HG02884 (cell line): Measurements from ENCODE around the gene MCC.
"Not testable (repeated sequence)": the region's sequence is repeated elsewhere in the genome, so short reads cannot be mapped to it uniquely, and the experiment has no call there.

Source experiments
- ATAC-seq: cut with Tn5 transposase; IDR thresholded peaks from one replicate; pipeline ENCODE4 v1.9.1; 2021; ENCODE audit warnings: mild to moderate bottlenecking, moderate library complexity; ENCODE audit not compliant: unreplicated experiment

Gene MCC

DNA sequence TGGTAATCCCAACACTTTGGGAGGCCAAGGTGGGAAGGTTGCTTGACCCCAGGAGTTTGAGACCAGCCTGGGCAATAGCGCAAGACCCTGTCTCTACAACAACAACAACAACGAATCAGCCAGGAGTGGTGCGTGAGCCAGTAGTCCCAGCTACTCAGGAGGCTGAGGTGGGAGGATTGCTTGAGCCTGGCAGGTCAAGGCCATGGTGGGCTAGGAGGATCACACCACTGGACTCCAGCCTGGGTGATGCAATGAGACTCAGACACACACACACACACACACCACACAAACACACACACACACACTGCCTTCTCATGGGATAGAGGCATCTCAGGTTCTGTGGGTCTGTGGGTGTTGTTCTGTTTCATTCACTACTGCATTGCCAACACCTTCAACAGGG is 396.6 kb downstream of the MCC start:
- ATAC-seq, result no peak

DNA sequence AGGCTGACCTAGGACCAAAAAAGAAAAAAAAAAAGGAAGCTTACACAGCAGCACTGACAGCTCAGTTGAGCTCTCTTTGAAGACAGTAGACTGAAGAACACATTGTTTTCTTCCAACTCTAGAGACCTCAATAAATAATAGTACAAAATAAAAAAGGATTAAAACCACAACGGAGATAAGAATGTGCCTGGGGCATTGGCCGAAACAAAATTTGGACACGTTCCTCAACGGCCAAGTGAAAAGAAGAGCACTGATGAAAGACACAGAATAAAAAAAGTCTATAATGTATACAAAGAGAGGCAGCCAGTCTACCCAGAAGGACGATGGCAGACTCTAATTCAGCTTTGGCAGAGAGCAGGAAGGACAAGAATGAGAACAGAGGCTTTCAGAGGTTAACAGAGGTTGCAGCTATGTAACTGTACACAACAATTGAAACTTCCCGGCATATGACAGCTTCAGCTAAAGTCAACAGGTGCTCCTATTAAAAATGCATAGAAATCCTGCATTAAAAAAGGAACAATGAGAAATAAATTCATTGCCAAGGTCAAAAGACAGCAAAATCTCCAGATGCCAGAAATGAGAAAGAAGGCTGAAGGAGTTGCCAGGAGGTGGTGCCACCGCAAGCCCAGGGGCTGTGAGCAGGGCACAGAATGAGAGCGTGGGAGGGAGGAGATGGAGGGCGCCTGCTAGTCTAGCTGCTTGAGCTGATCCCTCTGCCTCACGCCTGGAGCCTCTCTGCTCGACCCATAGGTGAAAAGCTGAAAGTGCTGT is 397.7 kb downstream of the MCC start:
- ATAC-seq, result no peak

GRCh38 chr5:113089653-113090335 is 398.5 kb downstream of the MCC start:
- no peak for ATAC-seq

DNA sequence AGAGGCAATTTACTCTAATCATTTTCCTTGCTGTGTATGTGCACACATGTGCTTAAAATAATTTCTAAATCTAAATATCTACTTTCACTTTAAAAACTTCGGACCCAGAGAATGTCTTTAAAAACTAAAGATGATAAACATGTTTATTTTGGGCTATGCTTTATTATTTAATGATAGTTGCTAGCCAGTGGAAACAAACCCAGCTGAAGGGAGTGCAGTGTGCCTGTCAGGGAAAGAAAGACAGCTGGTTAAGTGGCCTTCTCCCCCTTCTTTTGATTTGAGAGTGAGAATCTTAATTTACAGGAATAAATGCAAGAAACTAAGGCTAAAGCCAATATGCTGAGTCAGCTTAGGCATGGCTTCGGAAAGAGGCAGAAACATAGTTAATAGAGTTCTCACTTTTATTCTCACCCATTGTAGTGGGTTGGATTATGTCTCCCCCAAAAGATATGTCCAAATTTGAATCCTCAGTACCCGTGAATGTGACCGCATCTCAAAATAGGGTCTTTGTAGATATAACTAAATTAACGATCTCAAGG is 400.2 kb downstream of the MCC start:
- no peak for ATAC-seq

GRCh38 chr5:113085880-113086409 is 402.3 kb downstream of the MCC start:
- no peak for ATAC-seq

DNA sequence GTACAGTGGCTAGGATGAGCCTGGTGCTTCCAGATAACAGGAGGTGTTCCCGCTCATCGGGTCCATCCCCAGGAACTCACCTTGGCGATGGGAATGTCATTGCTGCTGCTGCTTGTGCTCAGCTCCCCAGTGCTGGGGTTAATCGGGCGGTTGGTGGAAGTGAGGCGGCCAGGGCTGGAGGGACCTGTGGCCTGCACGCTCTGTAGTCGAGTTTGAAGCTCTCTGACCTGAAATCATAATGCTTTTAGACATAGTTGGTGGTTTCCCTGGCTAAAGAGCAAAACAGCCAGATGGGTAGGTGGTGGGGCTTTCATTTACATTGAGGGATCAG is 403.2 kb downstream of the MCC start:
- ATAC-seq, result no peak

DNA sequence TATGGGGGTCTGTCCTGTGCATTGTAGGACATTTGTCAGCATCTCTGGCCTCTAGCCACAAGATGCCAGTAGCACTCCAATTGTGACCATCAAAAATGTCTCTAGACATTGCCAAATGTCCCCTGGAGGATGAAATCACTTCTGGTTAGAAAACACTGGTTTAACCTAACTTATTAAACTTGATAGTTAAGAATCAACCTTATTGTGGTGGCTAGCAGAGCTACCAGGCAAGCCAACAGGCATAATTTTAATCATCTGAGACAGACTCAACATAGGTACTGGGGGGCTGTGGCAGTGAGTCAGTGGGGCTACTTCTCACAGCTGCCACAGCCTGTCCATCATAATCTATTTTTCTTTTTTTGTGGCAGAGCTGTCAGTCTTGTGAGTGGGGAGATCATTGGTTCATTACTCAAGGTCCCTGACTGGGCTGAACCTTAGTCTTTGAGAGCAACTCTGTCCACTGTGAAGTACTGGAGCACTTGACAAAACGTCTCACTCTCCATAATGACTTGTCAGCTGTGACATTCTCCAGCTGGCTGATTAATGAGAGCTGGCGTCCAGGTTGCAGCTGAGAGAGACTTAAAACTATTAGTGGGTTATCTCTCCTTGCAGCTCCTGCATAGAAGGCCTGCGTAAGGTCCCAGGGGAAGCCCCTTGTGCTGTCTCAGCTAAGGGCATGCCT is 403.7 kb downstream of the MCC start:
- ATAC-seq, result no peak

DNA sequence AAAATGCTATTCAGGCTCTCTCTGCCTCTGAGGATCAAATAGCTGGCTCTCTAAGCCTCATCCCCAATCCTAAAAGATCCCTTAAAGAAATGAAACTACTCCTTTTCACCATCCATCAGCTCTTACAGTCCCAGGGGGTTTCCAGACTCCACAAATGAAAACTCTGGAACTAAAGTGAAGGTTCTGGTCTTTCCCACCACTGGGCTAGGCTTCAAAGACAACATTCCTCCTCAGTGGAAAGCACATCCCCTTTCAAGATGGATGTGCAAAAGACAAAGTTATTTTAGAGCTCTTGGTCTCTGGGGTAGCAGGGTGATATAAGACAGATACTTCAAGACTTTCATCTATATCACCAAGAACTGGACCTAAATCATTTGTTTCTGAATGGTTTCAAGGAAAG is 404.8 kb downstream of the MCC start:
- no peak for ATAC-seq

DNA sequence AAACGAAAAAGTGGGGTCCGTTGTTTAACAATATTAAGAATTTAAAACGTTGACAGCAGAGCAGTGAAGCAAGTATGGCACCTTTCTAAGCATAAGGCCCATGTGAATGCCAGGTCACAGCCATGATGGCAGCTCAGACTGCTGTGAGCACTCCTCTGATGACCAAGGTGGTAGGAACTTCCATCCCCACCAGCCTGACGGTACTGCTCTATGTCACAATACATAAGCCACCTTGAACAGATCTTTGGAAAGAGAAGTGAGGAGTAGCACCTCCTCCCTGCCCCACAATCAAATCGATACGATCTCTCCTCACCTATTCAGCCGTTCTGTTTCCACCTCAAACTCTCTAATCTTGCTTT is 405.7 kb downstream of the MCC start:
- ATAC-seq, result no peak

DNA sequence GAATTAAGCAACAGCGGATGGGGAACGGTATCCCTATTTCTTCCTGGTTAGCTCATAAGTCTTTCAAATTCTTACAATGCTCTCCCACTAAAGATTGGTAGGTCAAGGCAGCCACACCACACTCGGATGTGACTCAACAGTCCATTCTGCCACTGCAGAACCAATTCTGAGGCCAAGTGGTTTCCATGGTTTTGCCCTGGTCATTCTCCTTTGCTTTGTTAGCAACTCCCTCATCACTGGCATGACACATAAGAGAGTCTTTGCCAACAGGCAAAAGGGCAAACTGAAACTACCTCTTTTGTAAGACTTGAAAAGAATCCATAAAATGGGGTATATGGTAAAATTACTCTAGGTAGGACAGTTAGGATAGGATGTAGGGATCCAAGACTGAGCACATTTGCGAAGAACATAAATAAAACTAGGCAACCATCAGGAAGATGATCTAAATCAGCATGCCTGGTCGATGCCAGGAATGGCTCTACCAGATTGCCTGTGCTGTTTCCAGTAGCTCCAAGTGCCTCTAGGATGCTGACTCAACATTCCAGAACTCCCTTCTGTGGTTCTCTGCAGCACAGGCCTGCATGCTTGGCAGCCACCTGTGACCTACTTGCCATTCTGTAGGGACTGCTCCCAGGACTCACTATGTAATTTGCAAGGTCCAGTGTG is 406.2 kb downstream of the MCC start:
- no peak for ATAC-seq

DNA sequence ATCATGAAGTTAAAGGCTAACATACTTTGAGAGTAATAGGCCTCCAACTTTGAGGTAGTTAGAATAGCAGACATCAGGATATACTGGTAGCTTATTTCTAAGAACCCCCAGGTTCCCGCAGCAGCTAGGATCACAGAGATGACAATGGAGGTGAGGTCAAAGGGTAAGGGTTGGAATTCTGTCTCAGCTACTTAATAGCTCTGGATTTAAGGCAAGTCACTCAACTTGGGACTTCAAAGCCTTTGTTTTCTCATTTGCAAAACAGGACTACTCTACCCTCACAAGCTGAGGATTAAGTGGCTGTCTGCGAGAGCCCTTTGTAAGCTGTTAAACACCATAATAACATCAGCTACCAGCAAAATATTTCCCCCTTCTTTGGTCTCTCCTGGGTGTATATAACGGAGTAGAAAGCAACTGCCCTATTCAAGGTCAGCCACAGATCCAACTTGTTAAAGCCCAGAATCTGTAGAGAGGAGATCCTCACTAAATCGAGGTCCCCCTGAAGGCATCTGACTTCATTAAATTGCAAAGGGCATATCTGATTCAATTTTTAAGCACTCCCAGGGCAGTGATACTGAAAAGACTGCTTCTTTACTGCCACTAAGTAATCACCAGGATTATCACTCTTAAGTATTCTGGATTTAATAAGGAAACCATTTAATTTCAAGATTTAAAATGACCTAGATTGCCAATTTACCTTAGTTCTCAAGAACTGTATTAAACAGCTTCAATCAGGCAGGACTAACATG is 407.0 kb downstream of the MCC start:
- no peak for ATAC-seq

DNA sequence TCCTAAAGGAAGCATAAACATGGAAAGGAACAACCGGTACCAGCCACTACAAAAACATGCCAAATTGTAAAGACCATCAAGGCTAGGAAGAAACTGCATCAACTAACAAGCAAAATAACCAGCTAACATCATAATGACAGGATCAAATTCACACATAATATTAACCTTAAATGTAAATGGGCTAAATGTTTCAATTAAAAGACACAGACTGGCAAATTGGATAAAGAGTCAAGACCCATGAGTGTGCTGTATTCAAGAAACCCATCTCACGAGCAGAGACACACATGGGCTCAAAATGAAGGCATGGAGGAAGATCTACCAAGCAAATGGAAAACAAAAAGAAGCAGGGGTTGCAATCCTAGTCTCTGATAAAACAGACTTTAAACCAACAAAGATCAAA is 411.6 kb downstream of the MCC start:
- ATAC-seq, result not testable (repeated sequence)

- no peak for ATAC-seq
Observed at GRCh38 chr5:113075019-113075418, 413.2 kb downstream of the MCC start.

DNA sequence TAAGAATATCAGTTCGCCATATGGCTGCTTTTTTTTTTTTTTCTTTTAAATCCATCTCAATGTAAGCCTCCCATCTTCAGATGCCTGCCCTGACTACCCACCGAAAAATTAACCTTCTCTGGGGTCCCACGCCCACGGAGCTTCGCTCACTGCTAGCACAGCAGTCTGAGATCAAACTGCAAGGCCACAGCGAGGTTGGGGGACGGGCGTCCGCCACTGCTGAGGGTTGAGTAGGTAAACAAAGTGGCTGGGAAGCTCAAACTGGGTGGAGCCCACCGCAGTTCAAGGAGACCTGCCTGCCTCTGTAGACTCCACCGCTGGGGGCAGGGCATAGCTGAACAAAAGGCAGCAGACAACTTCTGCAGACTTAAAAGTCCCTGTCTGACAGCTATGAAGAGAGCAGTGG is 414.6 kb downstream of the MCC start:
- not testable (repeated sequence) for ATAC-seq

DNA sequence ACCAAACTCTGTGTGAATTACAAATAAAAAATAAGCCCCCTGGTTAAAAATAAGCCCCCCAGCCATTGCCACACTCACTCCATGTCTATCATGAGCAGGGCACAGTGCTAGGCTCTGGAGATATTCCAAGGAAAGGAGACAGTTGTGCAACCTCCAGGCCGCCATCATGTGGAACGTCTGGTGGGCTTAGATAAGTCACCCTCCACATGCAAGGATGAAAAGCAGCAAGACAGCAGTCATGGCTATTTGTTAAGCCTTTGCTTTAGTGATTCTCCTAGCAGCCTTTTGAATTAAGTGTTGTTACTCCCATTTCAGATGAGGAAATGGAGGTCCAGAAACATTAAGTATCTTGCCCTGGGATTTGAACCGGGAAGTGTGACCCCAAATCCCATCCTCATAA is 416.9 kb downstream of the MCC start:
- ATAC-seq, result no peak

GRCh38 chr5:113070901-113071300 is 417.4 kb downstream of the MCC start:
- no peak for ATAC-seq

DNA sequence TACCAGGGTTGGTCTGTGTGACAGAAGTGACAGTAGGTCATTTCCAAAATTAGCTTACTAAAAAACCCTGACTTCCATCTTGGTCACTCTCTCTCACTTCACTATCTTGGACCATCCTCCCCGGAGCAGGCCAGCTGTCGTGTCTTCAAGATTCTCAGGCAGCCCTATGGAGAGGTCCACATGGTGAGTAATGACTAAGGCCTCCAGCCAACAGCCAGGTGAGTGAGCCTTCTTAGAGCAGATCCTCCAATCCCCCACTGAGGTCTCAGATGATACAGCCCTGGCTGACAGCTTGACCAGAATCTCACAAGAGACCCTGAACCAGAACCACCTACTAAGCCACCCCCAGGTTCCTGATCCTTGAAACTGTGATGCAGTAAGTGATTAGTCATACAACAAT is 419.7 kb downstream of the MCC start:
- ATAC-seq, result no peak

GRCh38 chr5:113067635-113068344 is 420.5 kb downstream of the MCC start:
- no peak for ATAC-seq

- ATAC-seq, result no peak
Observed at GRCh38 chr5:113065626-113066025, 422.6 kb downstream of the MCC start.

- no peak for ATAC-seq
Observed at GRCh38 chr5:113064806-113065205, 423.4 kb downstream of the MCC start.
